H1 (cell line): Measurements from ENCODE around the gene SNAPC1. TPM values are rescaled to one million over a fixed set of nuclear protein-coding genes. Genes with fewer than 3 reads are reported as not detected.

Experiments used
- GTF2F1 ChIP-seq: IDR thresholded peaks from 2 replicates; pipeline ENCODE4 v1.6.1; 2012; ENCODE audit warnings: low read depth, low read length, improper control_type of control experiment, borderline replicate concordance
- KDM4A ChIP-seq: IDR thresholded peaks from one replicate; pipeline ENCODE4 v1.7.1; 2012; ENCODE audit warnings: low read depth, mild to moderate bottlenecking, moderate library complexity, low read length, inconsistent platforms; ENCODE audit not compliant: severe bottlenecking
- POLR2AphosphoS5 ChIP-seq: IDR thresholded peaks from 2 replicates; pipeline ENCODE4 v1.6.1; 2011; ENCODE audit warnings: low read depth, low read length
- RBBP5 ChIP-seq: IDR thresholded peaks from 2 replicates; pipeline ENCODE4 v1.7.1; 2012; ENCODE audit warnings: low read depth, mild to moderate bottlenecking, inconsistent platforms, low read length, moderate library complexity, borderline replicate concordance
- SIN3A ChIP-seq, 2 experiments: IDR thresholded peaks in 1 of 2; conservative IDR thresholded peaks in 1 of 2; 2 replicates each; pipeline ENCODE4 v1.6.1; 2011 to 2012; ENCODE audit warnings: low read length in 2 of 2, improper control_type of control experiment in 1 of 2, low read depth in 1 of 2, mild to moderate bottlenecking in 1 of 2
- USF2 ChIP-seq: IDR thresholded peaks from 2 replicates; pipeline ENCODE4 v1.6.1; 2011; ENCODE audit warnings: low read length, improper control_type of control experiment
- ZNF274 ChIP-seq: IDR thresholded peaks from 2 replicates; pipeline ENCODE4 v1.7.0; 2012; ENCODE audit warnings: low read length, borderline replicate concordance; ENCODE audit errors: extremely low read depth
- polyA plus RNA-seq, 7 experiments: library from polyadenylated mRNA; depleted of rRNA in 3 of 7; stranded (reverse) in 5 of 7; unstranded in 2 of 7; fragments of >200 nt in 5 of 7; fragments of 200-250 nt in 2 of 7; gene quantifications; 1 replicate in 5 of 7; 2 replicates in 1 of 7; 4 replicates in 1 of 7; pipeline versions ENCODE4 v1.2.1 to v1.2.3, GENCODE V29; 2011 to 2013; ENCODE audit warnings: missing spikeins in 2 of 7, mixed read lengths in 2 of 7
- total RNA-seq: library from RNA; stranded (reverse); fragmentation: NEBNext Ultra II Directional; extraction: Animal tissue kit (Norgen Biotek cat#: 25700); gene quantifications from 2 replicates; pipeline ENCODE4 v1.2.1, GENCODE V29; 2021

Gene SNAPC1
- total and polyA plus RNA-seq, 2 of the 8 experiments (the other 6 are each of a cell fraction or from before 2014, with no cell fraction given): 5.8 to 11.1 TPM

- TF ChIP-seq USF2: no peak
- no peak for TF ChIP-seq POLR2AphosphoS5
- no peak for TF ChIP-seq KDM4A
- TF ChIP-seq ZNF274: no peak
- TF ChIP-seq GTF2F1: no peak
- TF ChIP-seq RBBP5: no peak
- no peak for TF ChIP-seq SIN3A (conservative IDR thresholded peaks at IDR 0.05 in 1 of 2, IDR thresholded peaks at IDR 0.05 in 1 of 2; ENCODE audit: low read depth in 1 of 2, low read length in 2 of 2)
Observed at GRCh38 chr14:61742371-61742770, 19.8 kb upstream of the SNAPC1 start (continued).
